Testis (tissue), 2 donors: ENCODE measurements around the gene ENPP7.

Experiments
- CTCF ChIP-seq, 3 experiments: fragments of 450-650 bp in 2 of 3; fragments of 200-600 bp in 1 of 3; sonication (generic) in 1 of 3; IDR thresholded peaks; one replicate each; pipeline ENCODE4 v1.5.1; 2016 to 2019; ENCODE audit warnings: antibody characterized with exemption in 3 of 3, mild to moderate bottlenecking in 2 of 3, moderate library complexity in 1 of 3
- POLR2A ChIP-seq: fragments of 450-650 bp; IDR thresholded peaks from one replicate; pipeline ENCODE4 v1.6.1; 2017; ENCODE audit warnings: antibody characterized with exemption, mild to moderate bottlenecking, moderate library complexity

GRCh38 chr17:79755591-79755990 lies 24.8 kb downstream of the ENPP7 start:
- TF ChIP-seq CTCF (IDR thresholded peaks at IDR 0.05), result no peak
- no peak for TF ChIP-seq POLR2A
